Measurements from ENCODE around the gene HBQ1. TPM values are rescaled to one million over a fixed set of nuclear protein-coding genes. Genes with fewer than 3 reads are reported as not detected.

Gene HBQ1
- total and polyA plus RNA-seq, 12 donors: 0.09 TPM; not detected in 11

DNA sequence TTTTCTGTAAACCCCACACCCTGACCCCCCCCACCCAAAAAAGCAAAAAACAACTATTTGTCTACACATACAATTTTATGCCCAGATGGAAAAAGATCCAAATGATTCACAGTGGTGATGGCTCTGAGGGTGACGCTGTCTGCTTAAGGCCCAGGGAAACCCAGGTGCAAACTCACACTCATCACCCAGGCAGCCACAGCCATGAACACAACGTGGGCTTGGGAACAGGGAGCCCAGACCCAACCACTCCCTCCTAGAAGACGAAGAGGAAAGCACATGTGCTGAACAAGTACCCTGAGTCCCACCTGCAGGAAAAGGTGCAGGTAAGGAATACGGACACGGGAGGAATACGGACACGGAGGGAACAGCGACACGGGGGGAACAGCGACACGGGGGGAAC is 5.4 kb downstream of the HBQ1 start:
- Histone ChIP-seq H3K27ac (no peak overlapping the region), H3K36me3 (peaks cover 0 to 50% (median 30%) of the 10 kb centered on the region in 9 donors), H3K4me1 (peaks cover 6 to 11% (median 9%) of the 10 kb centered on the region in 9 donors), H3K4me3 (no peak overlapping the region), H3K9me3 (no peaks in the 10 kb centered on the region), H3K27me3 (peaks cover 0 to 10% (median 1%) of the 10 kb centered on the region in 7 donors)
- ATAC-seq (no peak), DNase-seq (no peak)
- TF ChIP-seq, protein P1, sequence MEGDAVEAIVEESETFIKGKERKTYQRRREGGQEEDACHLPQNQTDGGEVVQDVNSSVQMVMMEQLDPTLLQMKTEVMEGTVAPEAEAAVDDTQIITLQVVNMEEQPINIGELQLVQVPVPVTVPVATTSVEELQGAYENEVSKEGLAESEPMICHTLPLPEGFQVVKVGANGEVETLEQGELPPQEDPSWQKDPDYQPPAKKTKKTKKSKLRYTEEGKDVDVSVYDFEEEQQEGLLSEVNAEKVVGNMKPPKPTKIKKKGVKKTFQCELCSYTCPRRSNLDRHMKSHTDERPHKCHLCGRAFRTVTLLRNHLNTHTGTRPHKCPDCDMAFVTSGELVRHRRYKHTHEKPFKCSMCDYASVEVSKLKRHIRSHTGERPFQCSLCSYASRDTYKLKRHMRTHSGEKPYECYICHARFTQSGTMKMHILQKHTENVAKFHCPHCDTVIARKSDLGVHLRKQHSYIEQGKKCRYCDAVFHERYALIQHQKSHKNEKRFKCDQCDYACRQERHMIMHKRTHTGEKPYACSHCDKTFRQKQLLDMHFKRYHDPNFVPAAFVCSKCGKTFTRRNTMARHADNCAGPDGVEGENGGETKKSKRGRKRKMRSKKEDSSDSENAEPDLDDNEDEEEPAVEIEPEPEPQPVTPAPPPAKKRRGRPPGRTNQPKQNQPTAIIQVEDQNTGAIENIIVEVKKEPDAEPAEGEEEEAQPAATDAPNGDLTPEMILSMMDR (IDR thresholded peaks at IDR 0.05): no peak
- intact Hi-C loops (cut with DNase I): no loop called here
- WGBS, 2 donors: 86 to 89% methylated on average over 11 of the region's 11 CpGs

DNA sequence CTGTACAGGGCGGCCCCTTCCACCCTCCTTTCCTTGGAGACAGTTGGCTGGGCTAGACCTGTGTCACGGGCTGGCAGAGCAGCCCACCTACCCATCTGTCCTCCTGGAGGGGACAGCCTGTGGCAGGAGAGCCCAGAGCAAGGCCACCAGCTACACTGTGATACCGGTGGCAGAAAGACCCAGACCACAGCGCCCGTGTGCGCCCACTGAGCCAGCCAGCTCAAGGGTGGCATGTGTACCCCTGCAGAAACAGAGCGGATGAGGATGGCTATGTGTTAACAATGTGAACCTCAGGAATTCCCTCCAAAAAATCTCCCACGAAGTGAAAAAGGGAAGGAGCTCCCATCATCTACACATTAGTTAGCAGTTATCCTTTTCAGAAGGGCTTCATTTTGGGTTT is 7.1 kb downstream of the HBQ1 start:
- TF ChIP-seq, protein P1 (IDR thresholded peaks at IDR 0.05): no peak
- H3K27me3 ChIP-seq: no peaks in the 10 kb centered on the region

DNA sequence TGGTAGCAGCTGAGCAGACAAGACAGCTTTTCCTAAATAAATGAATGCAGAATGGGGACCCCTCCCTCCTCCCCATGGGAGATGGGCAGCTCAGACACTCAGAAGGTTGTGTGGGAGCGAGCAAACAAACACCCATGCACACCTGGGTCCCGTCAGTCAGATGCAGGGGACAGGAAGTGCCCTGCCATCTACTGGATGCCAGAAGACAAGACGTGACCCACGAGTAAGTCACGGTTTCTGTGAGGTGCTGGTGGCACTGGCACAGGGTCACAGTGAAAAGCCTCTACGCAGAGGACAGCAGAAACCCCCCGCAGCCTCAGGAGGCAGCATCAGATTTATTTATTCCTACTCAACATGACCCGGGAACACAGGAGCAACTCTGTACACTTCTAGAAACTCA is 8.4 kb downstream of the HBQ1 start:
- no peak overlapping the region for H3K4me3 ChIP-seq
- H3K27ac ChIP-seq: no peak overlapping the region
- no peak for DNase-seq
- ATAC-seq: no peak
- intact Hi-C loops (cut with DNase I): no loop called here
- H3K27me3 ChIP-seq: no peaks in the 10 kb centered on the region
- no peaks in the 10 kb centered on the region for H3K4me1 ChIP-seq
- WGBS, 2 donors: 74 to 79% methylated on average over 8 of the region's 8 CpGs
- no peaks in the 10 kb centered on the region for H3K9me3 ChIP-seq
- TF ChIP-seq, protein P1 (IDR thresholded peaks at IDR 0.05): no peak
- peaks cover 0 to 80% (median 52%) of the 10 kb centered on the region in 9 donors for H3K36me3 ChIP-seq

More for the DNA sequence above, 7.1 kb downstream of the HBQ1 start:
- H3K27ac ChIP-seq: no peak overlapping the region
- DNase-seq (no peak), ATAC-seq (no peak)
- WGBS, 2 donors: 94 to 97% methylated on average over 8 of the region's 8 CpGs
- H3K4me1 ChIP-seq: no peaks in the 10 kb centered on the region
- no peak overlapping the region for H3K4me3 ChIP-seq
- no peaks in the 10 kb centered on the region for H3K9me3 ChIP-seq
- H3K36me3 ChIP-seq: peaks cover 0 to 66% (median 44%) of the 10 kb centered on the region in 9 donors
- intact Hi-C loops (cut with DNase I): no loop called here

DNA sequence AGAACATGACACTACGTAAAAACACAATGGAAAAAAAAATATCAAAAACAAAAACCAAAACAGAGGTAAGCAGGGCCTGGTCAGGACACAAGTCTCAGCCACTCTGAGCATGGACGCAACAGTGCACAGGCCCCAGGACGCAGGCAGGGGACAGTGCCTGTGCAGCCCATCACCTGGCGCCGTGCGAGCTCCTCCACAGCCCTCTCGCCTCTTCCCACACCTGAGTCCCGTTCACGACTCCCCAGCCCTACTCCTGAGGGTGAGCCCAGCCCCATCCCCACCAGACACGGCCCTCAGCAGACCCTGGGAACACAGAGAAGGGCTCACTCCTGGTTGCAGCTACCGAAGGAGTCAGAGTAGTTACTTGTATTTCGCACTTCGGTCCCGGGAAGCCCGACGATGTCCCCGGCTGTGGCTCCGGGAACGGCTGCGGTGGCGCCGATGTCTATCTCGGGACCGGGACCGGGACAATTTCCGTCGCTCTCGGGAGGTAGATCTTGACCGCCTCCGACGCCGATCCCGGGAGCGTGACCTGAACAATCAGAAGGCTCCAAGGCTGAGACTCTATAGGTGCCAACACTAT is 9.4 kb downstream of the HBQ1 start:
- ATAC-seq: peak in 1 of 8 donors; percentile 24
- H3K9me3 ChIP-seq: no peaks in the 10 kb centered on the region
- 94 to 96% methylated on average over 34 of the region's 34 CpGs for WGBS, 2 donors
- TF ChIP-seq, protein P1 (IDR thresholded peaks at IDR 0.05): no peak
- DNase-seq: no peak
- H3K27ac ChIP-seq: no peak overlapping the region
- H3K4me3 ChIP-seq: no peak overlapping the region
- no peaks in the 10 kb centered on the region for H3K4me1 ChIP-seq
- no peaks in the 10 kb centered on the region for H3K27me3 ChIP-seq
- intact Hi-C loops (cut with DNase I): no loop called here
- peaks cover 2 to 85% (median 62%) of the 10 kb centered on the region in 9 donors for H3K36me3 ChIP-seq
